Spleen (tissue), 11 donors: ENCODE data around the gene MAEA. TPM values are rescaled to one million over a fixed set of nuclear protein-coding genes. Genes with fewer than 3 reads are reported as not detected.

Source experiments
- DNase-seq: peaks from one replicate; pipeline ENCODE4 v3.0.0-alpha.2; 2020
- H3K27ac ChIP-seq, 8 donors: fragments of 200-600 bp; sonication (generic) in 7 of 8; 1 replicate in 4 of 8; 2 replicates in 4 of 8; pipeline versions ENCODE4 v1.5.0 to v1.8.0; 2016 to 2021; ENCODE audit warnings: inconsistent platforms in 4 of 8, mild to moderate bottlenecking in 4 of 8, moderate library complexity in 1 of 8
- H3K27me3 ChIP-seq, 7 donors: fragments of 200-600 bp; sonication (generic) in 6 of 7; replicated peaks in 1 of 7; 1 replicate in 4 of 7; 2 replicates in 3 of 7; pipeline versions ENCODE4 v1.5.0 to v1.8.0; 2016 to 2021; ENCODE audit warnings: inconsistent platforms in 3 of 7, mild to moderate bottlenecking in 1 of 7
- H3K36me3 ChIP-seq, 6 donors: fragments of 200-600 bp; sonication (generic) in 5 of 6; 1 replicate in 4 of 6; 2 replicates in 2 of 6; pipeline versions ENCODE4 v1.5.0 to v1.8.0; 2016 to 2021; ENCODE audit warnings: inconsistent platforms in 2 of 6
- H3K4me1 ChIP-seq, 6 donors: fragments of 200-600 bp; sonication (generic) in 5 of 6; 1 replicate in 3 of 6; 2 replicates in 3 of 6; pipeline versions ENCODE4 v1.5.0 to v1.8.0; 2016 to 2021; ENCODE audit warnings: inconsistent platforms in 3 of 6
- H3K4me3 ChIP-seq, 8 donors: fragments of 200-600 bp; sonication (generic) in 7 of 8; 1 replicate in 4 of 8; 2 replicates in 4 of 8; pipeline versions ENCODE4 v1.5.0 to v1.8.0; 2016 to 2021; ENCODE audit warnings: inconsistent platforms in 4 of 8, mild to moderate bottlenecking in 4 of 8, moderate library complexity in 2 of 8
- H3K9me3 ChIP-seq, 8 donors: fragments of 200-600 bp; sonication (generic) in 7 of 8; 1 replicate in 4 of 8; 2 replicates in 4 of 8; pipeline versions ENCODE4 v1.5.0 to v1.8.0; 2016 to 2021; ENCODE audit warnings: inconsistent platforms in 4 of 8
- CTCF ChIP-seq, 11 experiments: fragments of 200-600 bp in 7 of 11; fragments of 450-650 bp in 4 of 11; sonication (generic) in 4 of 11; IDR thresholded peaks in 8 of 11; conservative IDR thresholded peaks in 3 of 11; 1 replicate in 7 of 11; 2 replicates in 4 of 11; pipeline versions ENCODE4 v1.4.0 to v1.8.0; 2016 to 2021; ENCODE audit warnings: antibody characterized with exemption in 11 of 11, inconsistent platforms in 4 of 11, mild to moderate bottlenecking in 1 of 11
- POLR2A ChIP-seq, 3 donors: fragments of 450-650 bp; IDR thresholded peaks; one replicate each; pipeline ENCODE4 v1.5.1; 2017; ENCODE audit warnings: antibody characterized with exemption in 3 of 3, mild to moderate bottlenecking in 1 of 3
- POLR2AphosphoS5 ChIP-seq, 3 donors: sonication (generic); formaldehyde crosslinking; IDR thresholded peaks; one replicate each; pipeline ENCODE4 v1.5.1; 2017; ENCODE audit warnings: antibody characterized with exemption in 3 of 3
- WGBS, 5 donors: extraction: QIAGEN DNeasy Blood & Tissue Kit in 3 of 5; methylation state at CpG; one replicate each; pipeline versions ENCODE4 v1.1.5 to v1.1.7; 2013 to 2018; 5-methylcytosine and 5-hydroxymethylcytosine counted together
- intact Hi-C: fragments of 100-400 bp; cut with DNase I; formaldehyde crosslinking; loops from one replicate; pipeline ENCODE4 v1.15.0; 2023; ENCODE audit warnings: low total_unique reads
- polyA plus RNA-seq, 3 donors: library from polyadenylated mRNA; stranded (reverse); fragments of 200-250 nt; gene quantifications; one replicate each; pipeline ENCODE4 v1.2.1, GENCODE V29; 2013
- total RNA-seq, 7 donors: library from RNA; depleted of rRNA in 3 of 7; stranded (reverse); fragments of >200 nt in 3 of 7; fragmentation: NEBNext Ultra II Directional in 4 of 7; extraction: Animal tissue kit (Norgen Biotek cat#: 25700) in 4 of 7; gene quantifications; one replicate each; pipeline versions ENCODE4 v1.1.0 to v1.2.1, GENCODE V29; 2016 to 2021
- donor health status: healthy with polysubstance abuse.
- donor health status: DM: no; HTN: no; CAD: no; lungs with moderate emphysema.
- donor health status: DM: no; HTN: no; CAD: no.
- donor health status: Bipolar disorder and iron deficiency.
- donor health status: healthy.
- donor health status: DM: no; HTN: no; CAD: no.
- donor health status: DM: yes; HTN: yes; CAD: no.

MAEA gene
- total and polyA plus RNA-seq, 10 donors: 46.6 to 112 (median 80.1) TPM

GRCh38 chr4:1249148-1249730 is 40.5 kb upstream of the MAEA start:
- H3K4me3 ChIP-seq: peak overlapping the region; percentile 57 to 93 (median 68)
- H3K9me3 ChIP-seq: peaks cover 0 to 2% (median 0%) of the 10 kb centered on the region in 8 donors
- peaks cover 0 to 20% (median 0%) of the 10 kb centered on the region in 6 donors for H3K36me3 ChIP-seq
- DNase-seq: peak; percentile 97
- no peaks in the 10 kb centered on the region for H3K27me3 ChIP-seq
- intact Hi-C loops: loop anchor here (2.0 kb wide), 1 partner anchor 98 kb away; the partner anchor contains the start of gene UVSSA
- H3K27ac ChIP-seq: peak overlapping the region; percentile 95 to 99 (median 98)
- 0 to 1% (median 1%) methylated on average over 19 to 86 of the region's 86 CpGs for WGBS, 5 donors
- H3K4me1 ChIP-seq: peaks cover 46 to 84% (median 61%) of the 10 kb centered on the region in 6 donors
- peak; percentile 46 to 75 (median 69) for TF ChIP-seq POLR2AphosphoS5 (IDR thresholded peaks at IDR 0.05)
- peak in 1 of 3 donors; percentile 41 for TF ChIP-seq POLR2A (IDR thresholded peaks at IDR 0.05)
- no peak for TF ChIP-seq CTCF (IDR thresholded peaks at IDR 0.05 in 8 of 11, conservative IDR thresholded peaks at IDR 0.05 in 3 of 11)

- Histone ChIP-seq H3K27ac (peak overlapping the region; percentile 95 to 99 (median 98)), H3K36me3 (peaks cover 0 to 19% (median 0%) of the 10 kb centered on the region in 6 donors), H3K4me3 (peak overlapping the region; percentile 57 to 93 (median 68)), H3K4me1 (peaks cover 39 to 79% (median 54%) of the 10 kb centered on the region in 6 donors), H3K27me3 (no peaks in the 10 kb centered on the region), H3K9me3 (peaks cover 0 to 4% (median 0%) of the 10 kb centered on the region in 8 donors)
- WGBS, 5 donors: 27 to 65% (median 35%) methylated on average over 9 to 39 of the region's 39 CpGs
- intact Hi-C loops: loop anchor here (2.0 to 10.0 kb wide), 2 partner anchors 85 to 97 kb away; partner anchors contain the start of gene UVSSA
- DNase-seq: peak; percentile 91
- TF ChIP-seq CTCF (IDR thresholded peaks at IDR 0.05 in 8 of 11, conservative IDR thresholded peaks at IDR 0.05 in 3 of 11) (no peak), POLR2A (IDR thresholded peaks at IDR 0.05) (no peak), POLR2AphosphoS5 (IDR thresholded peaks at IDR 0.05) (peak in 2 of 3 donors; percentile 3 to 19)
Observed at GRCh38 chr4:1249731-1250526, 39.8 kb upstream of the MAEA start.

GRCh38 chr4:1250527-1250812 is 39.2 kb upstream of the MAEA start:
- DNase-seq: peak; percentile 80
- WGBS, 5 donors: 75 to 98% (median 95%) methylated on average over 6 to 7 of the region's 7 CpGs
- peak overlapping the region in 5 of 8 donors; percentile 64 to 93 (median 74) for H3K4me3 ChIP-seq
- intact Hi-C loops: loop anchor here (10.0 kb wide), 1 partner anchor 86 kb away; no protein-coding TSS in a partner anchor
- H3K4me1 ChIP-seq: peaks cover 35 to 74% (median 49%) of the 10 kb centered on the region in 6 donors
- H3K27me3 ChIP-seq: no peaks in the 10 kb centered on the region
- H3K36me3 ChIP-seq: peaks cover 0 to 15% (median 0%) of the 10 kb centered on the region in 6 donors
- no peak for TF ChIP-seq CTCF (IDR thresholded peaks at IDR 0.05 in 8 of 11, conservative IDR thresholded peaks at IDR 0.05 in 3 of 11)
- TF ChIP-seq POLR2AphosphoS5 (IDR thresholded peaks at IDR 0.05): no peak
- no peak for TF ChIP-seq POLR2A (IDR thresholded peaks at IDR 0.05)
- peaks cover 0 to 5% (median 0%) of the 10 kb centered on the region in 8 donors for H3K9me3 ChIP-seq
- H3K27ac ChIP-seq: peak overlapping the region in 7 of 8 donors; percentile 95 to 99 (median 97)
